OCI-LY1 (cell line): ENCODE measurements around the gene GRID2.

Source experiments
- H2AFZ ChIP-seq: fragments of 200-600 bp; sonication (generic), shearing (Covaris generic); 2 replicates; pipeline ENCODE4 v1.6.0; 2014; ENCODE audit warnings: antibody characterized with exemption, mild to moderate bottlenecking, low read length
- H3F3A ChIP-seq: fragments of 200-600 bp; sonication (generic), shearing (Covaris generic); 2 replicates; pipeline ENCODE4 v1.6.0; 2014; ENCODE audit warnings: mild to moderate bottlenecking, antibody characterized with exemption, low read length, moderate library complexity; ENCODE audit not compliant: insufficient read depth
- H3K27ac ChIP-seq: fragments of 200-600 bp; sonication (generic); 2 replicates; pipeline ENCODE4 v1.5.1; 2014; ENCODE audit warnings: low read length, mixed run types, mild to moderate bottlenecking, low read depth; ENCODE audit not compliant: poor library complexity, severe bottlenecking
- H3K27me3 ChIP-seq: fragments of 200-600 bp; sonication (generic); 2 replicates; pipeline ENCODE4 v1.6.0; 2014; ENCODE audit warnings: antibody characterized with exemption, mild to moderate bottlenecking, low read length, moderate library complexity; ENCODE audit not compliant: insufficient read depth
- H3K36me3 ChIP-seq: fragments of 200-600 bp; sonication (generic); 2 replicates; pipeline ENCODE4 v1.6.1; 2014; ENCODE audit warnings: mild to moderate bottlenecking, antibody characterized with exemption, low read length, moderate library complexity, mixed read lengths; ENCODE audit not compliant: insufficient read depth
- H3K4me1 ChIP-seq: fragments of 200-600 bp; sonication (generic); 2 replicates; pipeline ENCODE4 v1.5.1; 2014; ENCODE audit warnings: mild to moderate bottlenecking, low read length, moderate library complexity; ENCODE audit not compliant: insufficient read depth, severe bottlenecking
- H3K4me2 ChIP-seq: fragments of 200-600 bp; sonication (generic), shearing (Covaris generic); 2 replicates; pipeline ENCODE4 v1.6.1; 2014; ENCODE audit warnings: low read length
- H3K4me3 ChIP-seq: fragments of 200-600 bp; sonication (generic); 2 replicates; pipeline ENCODE4 v1.5.1; 2014; ENCODE audit warnings: low read length, low read depth, mild to moderate bottlenecking, mixed read lengths; ENCODE audit not compliant: poor library complexity, severe bottlenecking
- H3K79me2 ChIP-seq: fragments of 200-600 bp; shearing (Covaris generic); 2 replicates; pipeline ENCODE4 v1.6.1; 2016; ENCODE audit warnings: mixed run types, low read length, mixed read lengths; ENCODE audit not compliant: insufficient read depth
- H3K9ac ChIP-seq: fragments of 200-600 bp; sonication (generic), shearing (Covaris generic); 2 replicates; pipeline ENCODE4 v1.6.1; 2014; ENCODE audit warnings: mild to moderate bottlenecking, low read length, mixed read lengths
- H3K9me2 ChIP-seq: fragments of 200-600 bp; sonication (generic), shearing (Covaris generic); 2 replicates; pipeline ENCODE4 v1.6.1; 2014; ENCODE audit warnings: low read depth, mild to moderate bottlenecking, low read length, mixed read lengths
- H3K9me3 ChIP-seq: fragments of 200-600 bp; shearing (Covaris generic); 2 replicates; pipeline ENCODE4 v1.6.1; 2014; ENCODE audit warnings: low read length, mixed read lengths
- H4K20me1 ChIP-seq: fragments of 200-600 bp; sonication (generic), shearing (Covaris generic); 2 replicates; pipeline ENCODE4 v1.6.0; 2016; ENCODE audit warnings: mild to moderate bottlenecking, low read length; ENCODE audit not compliant: insufficient read depth
- CTCF ChIP-seq: fragments of 200-600 bp; sonication (generic), shearing (Covaris generic); IDR thresholded peaks from 2 replicates; pipeline ENCODE4 v1.5.1; 2017; ENCODE audit warnings: mild to moderate bottlenecking, antibody characterized with exemption, low read length, moderate library complexity, mixed read lengths
- EZH2 ChIP-seq: fragments of 200-600 bp; sonication (generic), shearing (Covaris generic); IDR thresholded peaks from 2 replicates; pipeline ENCODE4 v1.8.0; 2017; ENCODE audit warnings: borderline replicate concordance, mixed run types, mild to moderate bottlenecking, antibody characterized with exemption, low read length, moderate library complexity, mixed read lengths

GRID2 gene

GRCh38 chr4:92357966-92358365, 54.2 kb downstream of the GRID2 start:
- Histone ChIP-seq H3K27ac (no peak overlapping the region), H4K20me1 (no peaks in the 10 kb centered on the region), H3K79me2 (no peaks in the 10 kb centered on the region), H3K4me2 (no peak overlapping the region), H3K9me3 (no peaks in the 10 kb centered on the region), H3K4me1 (no peaks in the 10 kb centered on the region), H3K9ac (no peak overlapping the region), H3K9me2 (no peaks in the 10 kb centered on the region), H3K4me3 (no peak overlapping the region), H3F3A (no peaks in the 10 kb centered on the region), H3K36me3 (no peaks in the 10 kb centered on the region), H3K27me3 (no peaks in the 10 kb centered on the region), H2AFZ (no peak overlapping the region)
- no peak for TF ChIP-seq CTCF
- TF ChIP-seq EZH2, result no peak

- H2AFZ ChIP-seq, result no peak overlapping the region
- no peaks in the 10 kb centered on the region for H4K20me1 ChIP-seq
- H3F3A ChIP-seq, result no peaks in the 10 kb centered on the region
- no peaks in the 10 kb centered on the region for H3K27me3 ChIP-seq
- H3K27ac ChIP-seq, result no peak overlapping the region
- H3K4me3 ChIP-seq, result no peak overlapping the region
- no peak overlapping the region for H3K4me2 ChIP-seq
- no peaks in the 10 kb centered on the region for H3K9me2 ChIP-seq
- H3K36me3 ChIP-seq, result no peaks in the 10 kb centered on the region
- H3K79me2 ChIP-seq, result no peaks in the 10 kb centered on the region
- TF ChIP-seq EZH2 (no peak), CTCF (no peak)
- no peak overlapping the region for H3K9ac ChIP-seq
- no peaks in the 10 kb centered on the region for H3K9me3 ChIP-seq
- no peaks in the 10 kb centered on the region for H3K4me1 ChIP-seq
These were observed 55.7 kb downstream of the GRID2 start for GRCh38 chr4:92359491-92359890.

- Histone ChIP-seq H2AFZ (no peak overlapping the region), H3K9ac (no peak overlapping the region), H3K27ac (no peak overlapping the region), H3K9me2 (no peaks in the 10 kb centered on the region), H3K27me3 (no peaks in the 10 kb centered on the region), H3K4me1 (no peaks in the 10 kb centered on the region), H3K36me3 (no peaks in the 10 kb centered on the region), H4K20me1 (no peaks in the 10 kb centered on the region), H3K4me3 (no peak overlapping the region), H3K4me2 (no peak overlapping the region), H3F3A (no peaks in the 10 kb centered on the region), H3K9me3 (no peaks in the 10 kb centered on the region), H3K79me2 (no peaks in the 10 kb centered on the region)
- TF ChIP-seq EZH2 (no peak), CTCF (no peak)
These were observed 58.3 kb downstream of the GRID2 start for GRCh38 chr4:92362028-92362427.
